ENCODE data around the gene METTL21C.

METTL21C gene

DNA sequence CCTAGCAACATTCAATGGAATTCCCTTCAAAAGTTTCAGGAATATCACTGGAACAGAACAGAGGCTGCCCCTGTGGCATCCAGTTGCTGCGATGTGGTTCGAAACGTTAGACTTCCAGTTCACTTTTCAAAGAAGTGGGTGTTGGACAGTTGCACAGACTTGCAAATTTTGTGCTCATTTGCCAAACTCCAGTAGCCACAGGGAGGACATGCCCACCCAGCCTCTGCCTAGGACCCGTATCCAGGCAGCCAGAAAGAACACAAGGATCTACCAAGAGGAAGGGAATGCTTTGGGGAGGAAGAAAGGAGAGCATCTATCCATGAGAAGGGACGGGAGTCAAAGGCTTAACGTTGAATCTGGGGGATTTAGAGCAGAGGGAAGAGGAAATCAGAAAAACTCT is at the start of gene METTL21C:
TSS of gene METTL21C (minus strand) at position 108 of the 400 bp plus-strand sequence. CDS start 546 bp downstream, outside the sequence.
- DNase-seq (ENCODE audit: low read depth), result no peak

DNA sequence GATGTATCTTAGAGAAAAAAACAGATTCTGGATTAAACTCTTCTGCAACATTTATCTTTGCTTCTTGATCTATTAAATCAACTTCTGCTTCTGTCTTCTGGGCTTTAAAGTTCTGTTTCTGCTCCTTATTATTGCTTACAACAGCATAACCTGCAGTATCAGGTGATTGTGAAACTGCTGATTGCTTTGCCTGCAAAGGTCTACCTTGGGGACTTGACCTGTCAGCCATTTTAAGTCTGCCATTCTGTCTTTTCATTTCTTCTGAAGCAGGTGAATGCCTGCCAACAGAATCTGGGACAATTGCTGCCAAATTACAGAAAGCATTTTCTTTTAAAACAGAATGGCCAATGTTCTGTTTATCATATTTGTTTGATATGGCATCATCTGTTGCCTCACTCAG is 47.7 kb upstream of the METTL21C start:
- no peak for DNase-seq (ENCODE audit: low read depth)

DNA sequence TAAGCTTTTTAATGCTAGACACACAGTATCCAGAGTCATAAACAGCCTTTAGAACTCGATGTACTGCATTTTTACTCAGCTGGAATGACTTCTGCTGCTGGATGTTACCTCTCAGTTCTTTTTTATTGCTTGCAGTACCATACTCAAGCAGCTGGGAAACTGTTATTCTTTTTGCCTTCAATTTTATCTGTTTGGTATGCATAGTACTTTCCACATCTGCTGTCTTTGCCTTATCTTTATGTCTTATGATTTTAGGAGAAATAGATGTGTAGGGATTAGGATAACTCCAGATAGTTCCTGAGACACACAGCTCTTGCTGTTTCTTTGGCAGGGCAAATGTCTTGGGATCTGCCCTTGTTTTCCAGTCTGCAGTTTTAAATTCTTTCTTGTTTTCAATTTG is 47.3 kb upstream of the METTL21C start:
- no peak for DNase-seq (ENCODE audit: low read depth)

DNA sequence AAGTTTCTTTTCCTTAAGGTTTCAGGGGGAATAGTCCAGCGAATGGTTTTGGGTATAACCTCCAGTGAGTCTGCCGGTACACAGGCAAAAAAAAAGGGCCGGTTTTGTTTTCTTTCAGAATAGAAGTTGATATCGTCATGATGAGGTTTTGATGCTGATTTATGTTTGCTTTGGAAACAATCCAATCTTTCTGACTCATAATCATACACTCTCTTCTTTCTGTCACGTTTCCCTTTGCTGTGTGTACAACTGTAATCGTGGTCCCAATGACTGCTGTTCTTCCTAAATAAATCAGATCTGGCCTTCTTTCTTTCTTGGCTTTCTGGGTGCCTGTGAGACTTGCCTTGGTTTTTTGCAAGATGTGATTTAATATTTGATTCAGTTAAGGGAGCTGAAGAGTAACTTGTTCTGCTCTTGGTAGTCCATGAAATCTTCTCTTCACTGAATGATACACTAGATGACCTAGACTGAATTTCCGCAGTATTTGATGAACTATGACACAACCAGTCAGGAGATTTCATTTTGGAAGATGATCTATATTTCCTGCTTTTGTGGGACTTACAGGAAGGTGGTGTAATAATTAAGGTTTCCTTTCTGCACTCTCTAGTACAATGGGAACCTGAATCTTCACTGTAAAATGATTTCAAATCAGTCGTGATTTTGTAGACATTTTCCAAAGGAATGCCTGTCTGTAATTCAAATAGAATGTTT is 34.9 kb upstream of the METTL21C start:
- no peak for DNase-seq (ENCODE audit: low read depth)

DNA sequence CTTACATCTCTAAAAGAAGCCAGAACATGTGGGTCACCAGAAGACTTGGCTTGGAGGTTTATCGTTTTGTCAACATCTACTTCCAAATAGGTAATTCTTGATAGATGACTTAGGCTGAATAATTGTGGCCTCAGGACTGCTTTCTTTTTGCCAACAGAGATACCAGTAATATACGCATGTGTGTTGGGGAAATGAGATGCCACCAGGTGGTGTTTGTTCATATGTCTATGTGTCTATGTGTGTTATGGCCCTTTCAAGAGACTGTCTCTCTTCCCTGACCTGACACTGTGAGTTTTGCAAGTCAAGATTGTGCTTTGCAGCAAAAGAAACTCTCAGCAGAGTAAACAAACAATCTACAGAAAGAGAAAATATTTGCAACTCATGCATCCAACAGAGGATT is 31.6 kb upstream of the METTL21C start:
- DNase-seq (ENCODE audit: low read depth), result no peak

DNA sequence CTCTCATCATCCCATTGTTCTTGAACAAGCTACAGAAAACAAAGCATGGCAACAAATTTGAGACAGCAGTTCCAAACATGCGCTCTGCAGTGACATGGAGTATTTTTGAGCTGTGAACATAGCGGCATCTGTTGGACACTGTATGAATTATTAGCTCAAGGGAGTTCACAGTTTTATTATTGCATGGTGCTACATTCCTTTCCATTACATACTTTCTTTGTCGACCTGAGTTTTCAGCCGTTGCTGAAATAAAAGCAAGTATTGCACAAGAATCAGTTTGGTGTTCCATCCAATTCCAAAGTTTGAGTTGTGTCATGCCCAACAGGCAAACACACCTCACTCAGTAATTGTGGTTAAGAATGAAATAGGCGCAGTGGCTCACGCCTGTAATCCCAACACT is 30.1 kb upstream of the METTL21C start:
- peak; percentile 52 for DNase-seq (ENCODE audit: low read depth)

DNA sequence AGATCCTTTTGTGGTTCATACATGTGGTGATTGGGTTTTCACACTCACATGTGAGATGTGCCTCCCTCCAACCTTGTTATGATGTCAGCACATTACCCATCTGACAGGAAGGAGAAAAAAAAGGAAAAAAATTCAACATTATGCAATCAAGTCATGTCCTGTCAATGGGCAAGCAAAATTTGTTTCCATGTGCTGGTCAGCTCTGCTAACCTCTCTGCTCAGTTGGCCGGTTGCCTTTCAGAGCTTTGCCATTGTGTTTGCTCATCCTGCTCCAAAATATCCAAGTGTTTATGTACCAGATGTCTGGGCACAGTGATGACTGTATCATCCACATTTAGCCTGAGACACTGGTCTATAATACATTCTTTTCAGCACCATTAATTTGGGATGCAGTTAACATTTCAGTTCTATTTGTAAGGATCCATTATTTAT is 27.0 kb upstream of the METTL21C start:
- peak; percentile 90 for DNase-seq (ENCODE audit: low read depth)

DNA sequence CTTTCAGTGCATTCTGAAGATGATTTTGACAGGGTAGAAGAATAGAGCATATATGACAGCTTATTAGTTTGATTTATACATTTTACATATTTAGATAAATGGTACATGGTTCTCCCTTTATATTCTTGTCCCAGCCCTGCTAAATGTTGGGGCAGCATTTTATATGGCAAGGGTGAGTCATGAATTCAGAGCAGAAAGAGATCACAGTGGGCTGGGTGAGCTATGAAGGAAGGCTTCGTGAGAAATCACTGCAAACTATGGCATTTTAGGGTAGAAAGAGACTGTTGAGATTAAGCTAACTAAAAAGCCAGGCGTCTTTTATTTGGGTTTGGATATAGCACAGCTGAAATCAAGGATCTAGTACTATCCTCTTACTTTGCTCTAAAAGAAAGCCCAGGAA is 23.9 kb upstream of the METTL21C start:
- no peak for DNase-seq (ENCODE audit: low read depth)

DNA sequence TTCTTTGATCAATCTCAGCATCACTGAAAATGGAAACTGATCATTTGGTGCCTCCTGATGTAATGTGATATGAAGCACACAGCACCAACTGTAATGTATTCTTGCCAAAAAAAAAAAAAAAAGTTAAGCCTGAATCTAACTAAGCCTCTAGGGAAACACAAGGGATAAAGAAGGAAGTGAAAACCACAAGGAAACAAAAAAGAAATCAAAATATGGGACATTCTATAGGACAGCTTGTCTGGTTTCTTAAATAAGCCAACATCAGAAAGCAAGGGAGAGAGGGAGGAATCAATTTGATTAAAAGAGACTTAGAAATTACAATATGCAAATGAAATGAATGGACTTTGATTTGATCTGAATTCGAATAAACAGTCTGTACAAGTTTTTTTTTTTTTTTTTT is 20.6 kb upstream of the METTL21C start:
- DNase-seq (ENCODE audit: low read depth), result no peak

DNA sequence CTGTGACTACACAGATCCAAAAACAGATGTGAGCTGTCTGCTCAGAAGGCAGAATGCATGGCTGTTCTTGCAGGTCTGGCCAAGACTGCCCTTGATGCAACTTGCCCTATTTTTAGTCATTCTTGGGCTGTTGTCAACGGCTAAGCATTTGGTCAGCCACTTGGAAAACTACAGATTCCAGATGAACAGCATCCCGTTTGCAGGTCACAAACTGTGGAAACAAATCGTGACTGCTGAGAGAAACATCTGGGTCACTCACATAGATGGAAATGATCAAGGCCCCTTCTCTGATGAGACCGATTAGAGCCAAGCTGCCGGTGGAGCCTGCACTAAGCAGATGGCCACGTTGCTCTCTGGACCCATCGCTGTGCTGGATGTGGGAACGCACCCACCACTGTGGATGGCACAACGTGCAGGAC is 15.4 kb upstream of the METTL21C start:
- peak; percentile 84 for DNase-seq (ENCODE audit: low read depth)

DNA sequence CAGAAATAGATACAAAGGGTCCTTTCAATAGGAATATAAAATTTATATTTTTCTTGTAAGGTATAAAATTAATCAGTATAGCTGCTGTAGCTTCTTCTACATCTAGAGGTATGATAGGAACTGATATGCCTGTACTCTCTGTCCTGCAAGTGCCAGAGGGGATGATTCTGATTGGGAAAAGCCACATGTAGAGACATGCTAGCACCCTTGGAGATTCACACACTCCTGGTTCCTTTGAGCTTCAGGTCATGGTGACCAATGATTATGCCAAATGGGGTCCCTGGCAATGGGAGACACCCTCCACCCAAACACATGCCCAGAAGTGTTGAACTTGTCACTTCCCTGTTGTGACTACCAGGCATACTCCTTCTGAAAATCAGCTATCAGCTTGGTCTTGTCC is 14.7 kb upstream of the METTL21C start:
- no peak for DNase-seq (ENCODE audit: low read depth)

DNA sequence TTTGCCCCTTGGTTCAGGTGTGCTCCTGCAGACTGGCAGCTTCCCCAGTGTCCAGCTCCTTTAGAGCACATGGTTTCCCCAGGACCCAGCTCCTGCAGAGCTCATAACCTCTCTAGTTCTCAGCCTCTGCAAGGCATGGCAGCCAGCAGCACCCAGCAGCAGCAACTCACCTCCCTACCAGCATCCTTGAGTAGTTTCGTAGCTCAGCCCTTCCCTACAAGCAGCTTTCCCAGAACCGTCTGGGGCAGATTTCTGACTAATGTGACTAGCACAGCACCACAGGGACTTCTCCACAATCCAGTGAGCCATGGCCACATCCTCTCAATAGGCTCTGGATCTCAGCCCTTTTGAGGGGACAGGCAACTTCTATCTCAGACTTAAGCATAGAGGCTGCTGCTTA is 14.1 kb upstream of the METTL21C start:
- no peak for DNase-seq (ENCODE audit: low read depth)

DNA sequence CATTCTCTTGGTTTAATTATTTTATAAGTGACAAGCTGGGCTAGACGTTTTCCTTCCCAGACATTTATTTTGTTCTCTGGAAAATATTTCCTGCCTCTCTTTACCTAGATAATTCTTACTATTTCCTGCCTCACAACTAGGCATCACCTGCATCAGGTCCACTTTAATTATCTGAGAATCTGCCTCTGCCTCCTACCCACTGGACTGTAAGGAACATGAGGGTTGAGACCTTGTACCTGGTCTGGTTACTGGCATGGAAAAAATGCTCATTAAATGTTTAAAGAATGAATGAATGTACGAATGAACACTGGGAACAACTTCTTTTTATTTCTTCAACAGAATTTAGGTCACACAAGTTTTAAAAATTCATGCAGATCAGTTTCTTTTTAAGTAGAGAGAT is 13.4 kb upstream of the METTL21C start:
- no peak for DNase-seq (ENCODE audit: low read depth)

DNA sequence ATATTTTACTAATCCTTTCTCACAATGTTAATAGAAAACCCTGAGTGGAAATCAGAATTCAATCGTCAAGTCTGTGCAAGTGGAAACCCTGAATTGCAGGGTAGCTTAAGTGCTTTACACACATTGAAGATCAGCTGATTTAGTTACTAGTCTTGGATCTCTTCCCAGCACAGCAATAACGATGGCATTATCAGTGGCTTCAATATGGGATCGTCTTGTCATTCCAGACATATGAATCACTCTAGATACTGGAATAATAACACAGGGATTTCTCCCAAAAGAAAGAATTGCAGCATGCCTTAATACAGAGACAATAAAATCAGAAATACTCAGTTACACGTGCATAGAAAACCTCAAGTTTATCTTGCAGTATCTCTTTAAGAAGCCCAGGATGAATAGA is 12.6 kb upstream of the METTL21C start:
- peak; percentile 89 for DNase-seq (ENCODE audit: low read depth)

DNA sequence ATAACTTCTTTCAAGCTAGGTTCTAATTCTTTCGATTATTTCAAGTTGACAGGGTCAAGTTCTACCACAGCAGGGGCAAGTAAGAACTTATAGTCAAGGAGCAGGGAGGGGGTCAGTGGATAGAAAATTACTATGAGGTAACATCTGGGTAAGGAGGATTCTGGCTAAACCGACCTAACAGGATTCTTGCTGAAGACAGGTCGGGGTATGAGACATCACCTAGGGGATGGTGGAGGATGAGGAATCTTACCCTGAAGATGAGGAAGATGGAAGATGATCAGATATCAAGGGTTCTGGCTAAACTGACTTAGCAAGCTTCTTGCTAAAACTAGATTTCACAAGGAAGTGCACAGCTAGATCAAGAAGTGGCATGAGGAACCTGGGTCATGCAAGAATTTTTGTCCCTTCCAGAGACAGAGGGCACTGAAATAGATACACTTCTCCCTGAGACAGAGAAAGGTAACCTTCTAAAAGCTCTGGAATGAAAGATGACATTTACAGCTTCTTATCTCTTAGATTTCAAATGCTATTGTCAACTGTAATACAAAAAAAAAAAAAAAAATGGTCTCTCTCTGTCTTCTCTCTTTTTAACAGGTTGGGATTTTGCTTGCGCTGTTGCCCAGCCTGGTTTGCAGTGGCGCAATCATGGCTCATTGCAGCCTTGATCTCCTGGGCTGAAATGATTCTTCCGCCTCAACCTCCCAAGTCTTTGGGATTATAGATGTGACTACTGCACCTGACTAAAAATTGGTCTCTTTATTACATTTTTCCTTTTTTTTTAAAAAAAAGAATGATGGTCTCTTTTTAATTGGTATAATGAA is 9.6 kb upstream of the METTL21C start:
- DNase-seq (ENCODE audit: low read depth), result no peak

DNA sequence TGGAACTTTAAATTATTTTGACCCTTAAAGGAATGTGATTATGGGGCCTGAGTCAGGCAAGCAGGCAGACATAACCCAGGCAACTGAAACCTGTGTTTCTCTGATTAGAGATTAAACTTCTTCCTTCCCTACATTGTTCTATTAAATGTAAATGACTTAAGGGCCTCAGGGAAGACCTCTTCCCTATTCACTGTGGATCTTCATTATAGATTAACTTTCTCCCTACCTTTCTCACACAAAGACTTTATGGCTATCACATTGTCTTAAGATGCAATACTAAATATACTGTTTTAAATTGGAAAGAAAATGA is 8.8 kb upstream of the METTL21C start:
- no peak for DNase-seq (ENCODE audit: low read depth)

DNA sequence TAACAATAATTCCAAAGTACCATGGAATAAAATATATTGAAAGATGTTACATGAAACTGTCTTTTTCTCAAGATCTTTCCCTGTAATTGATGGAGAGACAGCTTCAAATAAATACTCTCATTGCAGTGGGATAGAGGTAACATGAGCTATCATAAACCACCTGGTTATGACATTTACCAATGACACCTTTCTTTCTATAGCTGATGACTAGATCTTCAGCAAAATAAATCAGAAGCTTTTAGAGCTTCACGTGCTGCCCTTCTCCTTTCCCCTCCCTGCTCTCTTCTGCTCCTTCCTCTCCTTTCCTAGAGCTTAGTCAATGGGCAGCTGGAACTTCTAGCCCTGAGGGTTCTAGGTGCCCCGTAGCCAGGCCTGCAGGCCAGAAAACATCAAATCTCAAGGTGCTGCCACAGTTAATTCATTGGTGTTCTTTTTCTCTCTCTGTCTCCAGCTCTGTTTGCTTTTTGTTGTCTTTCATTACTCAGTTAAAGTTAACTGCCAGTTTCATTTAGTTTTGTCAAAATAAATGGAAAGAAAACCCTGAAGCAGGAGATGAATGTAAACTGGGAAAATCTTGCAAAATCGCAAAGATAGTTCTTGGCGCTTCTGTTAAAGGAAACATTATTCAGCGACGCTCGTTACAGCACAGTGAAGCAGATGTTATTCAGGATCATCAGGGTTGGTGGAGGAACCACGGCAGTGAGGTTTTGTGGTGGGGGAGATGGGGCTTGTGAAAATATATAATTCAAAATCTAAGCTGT is 8.3 kb upstream of the METTL21C start:
- no peak for DNase-seq (ENCODE audit: low read depth)

DNA sequence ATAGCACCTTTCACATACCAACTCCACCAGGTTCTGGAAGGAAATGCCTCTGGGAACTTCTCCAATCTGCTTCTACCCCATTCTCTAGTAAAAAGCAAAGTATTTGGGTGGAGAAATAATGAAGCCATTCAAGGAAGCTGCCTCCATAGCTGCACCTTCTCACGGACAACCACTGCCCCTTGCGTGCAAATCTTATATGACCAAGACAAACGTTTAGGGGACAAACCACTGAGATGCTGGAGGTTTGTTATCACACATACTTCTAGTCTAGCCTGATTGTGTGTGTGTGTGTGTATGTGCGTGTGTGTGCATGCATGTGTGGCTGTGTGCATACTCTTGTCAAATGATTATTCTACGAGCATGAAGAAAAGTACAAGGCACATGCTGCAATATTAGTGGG is 6.5 kb upstream of the METTL21C start:
- no peak for DNase-seq (ENCODE audit: low read depth)

DNA sequence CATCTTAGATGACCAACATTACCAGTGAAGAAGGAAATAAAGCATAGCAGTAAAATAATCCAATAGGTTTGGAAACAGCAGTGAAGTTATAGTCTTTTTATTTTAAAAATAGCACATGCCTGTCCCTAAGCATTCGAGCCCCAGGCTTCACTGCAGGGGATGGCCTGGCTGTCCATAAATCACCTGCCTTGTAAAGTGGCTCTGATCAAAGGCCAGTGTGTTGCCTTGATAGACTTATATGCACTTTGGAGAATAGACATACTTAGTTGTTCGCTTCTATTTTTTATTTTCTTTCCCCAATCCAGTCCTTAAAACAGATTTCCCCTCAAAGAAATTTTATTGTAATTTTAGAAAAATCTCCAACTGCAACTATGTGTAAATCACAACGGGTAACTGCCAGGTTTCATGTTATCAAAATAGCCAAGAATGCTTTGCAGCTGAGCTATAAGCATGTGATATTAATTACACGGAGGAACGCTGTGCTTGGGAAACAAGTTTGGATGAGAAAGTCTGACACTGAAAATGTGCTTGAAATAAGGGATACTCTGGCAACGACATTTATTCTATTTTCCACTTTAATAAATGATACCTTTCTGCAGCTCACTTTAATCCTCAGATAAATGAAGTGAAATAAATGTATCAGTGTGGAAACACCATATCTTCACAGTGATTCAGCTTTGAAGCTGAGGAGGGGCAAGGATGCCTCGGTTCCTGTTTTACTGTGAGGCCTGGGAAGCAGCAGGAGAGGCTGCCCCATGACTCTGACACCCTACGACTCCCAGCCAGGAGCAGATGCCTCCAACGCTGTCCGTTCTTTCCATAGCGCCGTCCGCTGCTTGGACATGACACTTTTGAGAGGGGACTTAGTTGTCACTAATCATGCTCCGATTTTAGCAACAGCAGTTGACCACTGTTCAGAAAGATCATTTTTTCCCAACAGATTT is 5.5 kb upstream of the METTL21C start:
- DNase-seq (ENCODE audit: low read depth), result no peak

DNA sequence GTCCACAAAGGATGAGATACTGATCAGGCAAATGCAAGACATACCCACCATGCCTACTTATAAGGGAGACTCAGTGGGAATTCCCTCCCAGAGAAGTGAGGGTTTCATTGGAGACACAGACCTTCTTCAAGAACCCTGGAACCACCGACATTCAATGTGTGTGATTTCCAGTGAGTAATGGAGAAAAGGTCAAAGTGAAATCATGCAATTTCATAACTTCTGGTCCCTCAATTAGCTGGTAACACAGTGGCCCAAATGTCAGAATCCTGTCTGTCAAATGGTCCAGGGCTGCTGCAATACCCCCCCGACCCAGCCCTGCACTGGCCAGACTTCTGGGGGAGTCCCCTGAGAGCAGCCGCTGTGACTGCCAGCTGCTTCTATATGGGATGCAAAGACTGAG is 4.7 kb upstream of the METTL21C start:
- DNase-seq (ENCODE audit: low read depth), result no peak

DNA sequence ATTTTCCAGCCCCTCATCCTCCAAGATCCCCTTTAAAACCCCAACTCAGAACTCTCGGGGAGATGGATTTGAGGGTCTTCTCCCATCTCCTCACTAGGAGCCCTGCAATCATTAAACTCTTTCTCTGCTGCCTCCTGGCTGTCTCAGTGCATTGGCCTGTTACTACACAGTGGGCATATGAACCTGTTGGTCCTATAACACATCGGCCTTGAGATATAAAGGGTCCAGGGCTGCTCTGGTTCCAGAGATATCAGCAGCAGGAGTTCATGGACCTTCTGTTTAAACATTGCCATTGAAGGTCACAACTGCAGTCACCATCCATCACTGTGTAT is 3.8 kb upstream of the METTL21C start:
- no peak for DNase-seq (ENCODE audit: low read depth)
